ENCODE measurements around the gene SLIT3.

SLIT3 gene

DNA sequence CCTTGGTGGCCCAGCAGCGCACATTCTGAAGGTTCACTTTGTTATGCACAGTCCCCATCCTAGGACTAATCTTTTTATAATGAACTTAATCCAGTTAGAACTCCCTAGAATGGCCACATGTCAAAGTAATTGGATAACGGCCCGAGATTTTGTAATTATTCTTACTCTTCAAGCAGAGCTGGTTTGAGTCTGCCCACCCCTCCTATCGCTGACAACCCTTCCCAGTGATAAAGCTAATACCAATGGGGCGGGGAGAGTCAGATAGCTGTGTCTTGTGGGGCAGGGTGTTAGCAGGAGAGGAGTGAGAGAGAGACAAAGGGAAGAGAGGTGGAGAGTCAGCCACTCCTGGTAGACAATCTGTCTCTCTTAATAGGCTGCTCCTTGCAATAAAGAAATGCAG is 356.9 kb downstream of the SLIT3 start:
- no peak for DNase-seq

DNA sequence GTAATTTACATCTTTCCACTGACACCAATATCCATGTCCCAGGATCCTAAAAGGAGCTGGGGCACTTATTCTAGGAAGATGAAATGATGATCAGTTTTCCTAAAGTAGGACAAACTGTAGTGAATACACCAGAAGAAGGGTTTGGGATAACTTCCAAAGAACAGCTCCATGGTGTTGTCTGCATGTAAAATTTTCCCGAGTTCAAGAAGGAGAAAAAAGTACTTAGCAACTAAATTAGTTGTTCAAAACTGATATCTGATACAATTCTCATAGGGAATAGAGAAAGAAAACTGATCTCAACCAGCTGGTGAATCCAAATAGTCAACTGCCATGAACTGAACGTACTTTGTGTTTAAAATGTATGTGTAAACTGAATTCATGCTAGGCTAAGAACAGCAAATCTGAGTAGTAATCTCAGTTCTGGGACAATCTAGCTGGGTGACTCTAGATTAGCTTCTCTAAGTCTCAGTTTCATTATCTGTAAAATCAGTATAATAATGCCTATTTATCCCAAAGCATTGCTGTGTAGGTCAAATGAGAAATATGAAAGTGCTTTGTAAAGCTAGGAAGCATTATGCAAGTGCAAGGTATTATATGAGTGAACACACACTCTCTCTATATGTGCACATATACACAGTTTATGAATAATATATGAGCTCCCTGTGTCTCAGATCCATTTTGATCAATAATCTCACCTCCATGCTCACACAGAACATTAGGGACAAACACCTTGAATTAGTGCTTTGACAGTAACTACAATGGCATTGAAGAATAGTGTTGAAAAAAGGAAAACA is 357.7 kb downstream of the SLIT3 start:
- no peak for DNase-seq

DNA sequence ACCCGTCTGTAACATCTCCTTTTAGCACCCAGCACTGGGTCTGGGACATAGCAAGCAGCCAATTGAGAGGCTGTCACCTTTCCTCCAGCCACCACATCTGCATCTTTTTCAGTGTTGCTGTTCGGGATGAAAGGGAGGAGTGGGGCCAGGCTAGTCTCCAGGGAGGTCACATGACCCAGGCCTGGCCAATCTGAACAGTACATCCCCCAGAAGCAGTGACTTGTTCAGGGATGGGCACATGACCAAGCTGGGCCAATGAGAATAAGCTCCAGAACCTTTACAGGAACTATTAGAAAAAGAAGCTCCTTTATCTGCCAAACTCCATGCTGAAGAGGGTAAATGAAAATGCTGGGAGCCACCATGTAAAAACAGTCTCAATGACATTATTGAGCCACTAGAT is 359.0 kb downstream of the SLIT3 start:
- no peak for DNase-seq

DNA sequence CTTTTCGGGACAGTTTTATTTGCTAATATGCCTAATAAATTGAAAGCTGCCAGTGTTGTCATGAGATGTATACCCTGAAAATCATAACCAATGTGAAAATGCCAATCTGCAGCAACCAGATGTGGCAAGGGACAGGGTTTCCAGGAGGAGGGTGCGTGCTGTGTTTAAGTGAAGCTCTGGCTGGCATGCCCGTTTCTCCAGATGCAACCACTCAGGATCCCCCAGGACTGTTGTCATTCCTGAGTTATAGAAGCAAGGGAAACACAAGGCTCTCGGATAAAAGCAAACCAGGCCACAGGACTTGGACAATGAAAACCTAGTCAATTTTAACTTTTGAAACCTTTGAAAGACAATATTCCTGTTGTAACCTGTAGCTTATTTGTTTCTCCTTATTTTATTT is 360.2 kb downstream of the SLIT3 start:
- no peak for DNase-seq

DNA sequence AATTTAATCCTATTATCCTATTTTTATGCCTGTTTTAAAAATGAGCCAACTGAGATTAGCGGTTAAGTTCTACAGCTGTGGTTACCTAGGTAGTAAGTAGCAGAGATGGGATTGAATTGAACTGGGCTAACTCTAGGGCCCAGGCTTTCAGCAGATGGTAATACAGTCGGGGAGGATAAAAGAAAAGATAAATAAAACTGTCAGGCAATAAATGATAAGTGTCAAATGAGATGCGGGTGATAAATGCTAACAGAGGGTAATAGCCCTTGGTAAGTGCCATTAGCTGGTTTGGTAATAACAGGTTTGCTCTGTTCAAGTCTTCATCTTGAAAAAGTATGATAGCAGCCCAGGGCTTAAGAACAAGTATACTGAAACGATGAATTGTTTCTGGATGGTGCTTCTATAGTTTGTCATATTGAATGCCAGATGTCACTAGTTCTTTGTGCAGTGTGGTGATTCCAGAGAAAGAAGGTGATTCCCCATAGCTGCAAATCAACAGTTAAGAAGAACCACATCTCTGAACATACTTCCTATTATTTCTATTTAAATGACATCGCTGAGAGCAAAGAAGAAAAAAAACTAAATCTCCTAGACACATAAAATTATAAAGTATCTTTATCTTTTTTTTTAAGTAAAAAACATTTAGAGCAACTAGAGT is 360.9 kb downstream of the SLIT3 start:
- DNase-seq: no peak

- no peak for DNase-seq
Measured at GRCh38 chr5:168939156-168939800, 361.7 kb downstream of the SLIT3 start.

- DNase-seq: no peak
Measured at GRCh38 chr5:168936511-168936910, 364.4 kb downstream of the SLIT3 start.

- DNase-seq: no peak
Measured at GRCh38 chr5:168935183-168935582, 365.8 kb downstream of the SLIT3 start.

GRCh38 chr5:168934169-168934568 is 366.8 kb downstream of the SLIT3 start:
- DNase-seq: no peak

DNA sequence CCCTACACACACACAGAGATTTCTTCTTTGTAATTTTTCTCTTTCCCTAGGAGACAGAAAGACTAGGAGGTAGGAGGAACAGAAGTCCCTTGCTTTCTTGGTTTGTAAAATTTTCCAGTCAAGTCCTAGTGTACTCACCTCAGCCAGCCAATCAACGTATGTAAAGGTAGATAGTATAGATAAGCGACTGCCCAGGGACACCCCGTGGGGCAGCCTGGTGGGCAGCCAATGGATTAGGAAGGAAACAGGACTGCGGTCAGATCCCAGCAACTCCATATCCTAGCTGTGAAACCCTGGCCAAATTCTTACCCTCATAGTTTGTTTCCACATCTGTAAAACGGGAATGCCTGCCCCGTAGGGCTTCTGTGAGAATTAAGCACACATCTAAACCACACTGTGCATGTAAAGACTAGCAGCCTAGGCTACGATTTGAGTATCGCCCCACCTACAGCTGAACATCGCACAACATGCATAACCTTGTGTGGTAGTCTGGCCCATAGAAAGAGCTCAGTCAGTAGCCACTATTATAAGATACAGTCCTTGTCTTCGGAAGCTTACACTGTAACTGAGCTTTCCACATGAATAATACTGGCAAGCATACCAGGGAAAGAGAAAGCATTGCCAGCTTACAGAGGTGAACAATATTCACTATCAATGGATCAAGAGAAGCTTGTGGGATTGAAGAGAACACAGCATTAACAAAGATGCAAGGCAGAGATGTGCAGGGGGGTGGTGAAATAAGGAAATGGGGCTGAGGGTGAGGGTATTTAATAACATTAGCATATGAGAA is 368.3 kb downstream of the SLIT3 start:
- DNase-seq: no peak

- DNase-seq: no peak
Measured at GRCh38 chr5:168931638-168932345, 369.1 kb downstream of the SLIT3 start.

GRCh38 chr5:168929656-168930055 is 371.3 kb downstream of the SLIT3 start:
- no peak for DNase-seq

GRCh38 chr5:168925160-168925559 is 375.8 kb downstream of the SLIT3 start:
- no peak for DNase-seq

DNA sequence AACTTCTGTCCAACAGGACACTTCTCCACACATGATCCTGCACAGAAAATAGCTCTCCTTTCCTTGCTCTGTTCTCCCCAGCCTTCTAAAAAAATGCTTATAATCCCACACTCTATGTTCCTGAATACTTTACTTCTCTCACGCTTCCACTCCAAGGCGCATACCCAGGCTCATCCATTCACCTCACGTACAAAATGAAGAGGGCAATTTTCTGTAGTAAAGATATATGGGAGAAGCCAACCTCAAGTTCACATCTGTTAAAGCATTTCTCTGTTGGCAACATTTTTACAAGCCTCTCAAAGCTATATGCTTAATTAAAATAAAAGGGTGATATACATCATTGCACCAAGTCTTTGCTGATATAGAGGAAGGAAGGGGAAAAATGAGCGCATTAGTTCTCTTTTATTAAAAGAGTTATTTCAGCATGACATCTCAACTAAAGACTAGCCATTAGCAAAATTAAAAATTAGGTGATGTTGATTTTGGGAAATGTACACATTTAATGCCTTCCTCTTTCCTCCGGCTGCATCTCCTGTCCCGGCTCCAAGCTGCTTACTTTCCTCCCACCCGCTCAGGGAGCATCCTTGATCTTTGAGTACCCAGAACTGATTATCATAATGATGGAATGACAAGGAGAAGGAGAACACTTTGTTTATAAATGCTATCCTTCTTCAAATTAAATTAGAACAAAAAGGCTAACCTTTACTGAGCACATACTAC is 379.6 kb downstream of the SLIT3 start:
- no peak for DNase-seq

DNA sequence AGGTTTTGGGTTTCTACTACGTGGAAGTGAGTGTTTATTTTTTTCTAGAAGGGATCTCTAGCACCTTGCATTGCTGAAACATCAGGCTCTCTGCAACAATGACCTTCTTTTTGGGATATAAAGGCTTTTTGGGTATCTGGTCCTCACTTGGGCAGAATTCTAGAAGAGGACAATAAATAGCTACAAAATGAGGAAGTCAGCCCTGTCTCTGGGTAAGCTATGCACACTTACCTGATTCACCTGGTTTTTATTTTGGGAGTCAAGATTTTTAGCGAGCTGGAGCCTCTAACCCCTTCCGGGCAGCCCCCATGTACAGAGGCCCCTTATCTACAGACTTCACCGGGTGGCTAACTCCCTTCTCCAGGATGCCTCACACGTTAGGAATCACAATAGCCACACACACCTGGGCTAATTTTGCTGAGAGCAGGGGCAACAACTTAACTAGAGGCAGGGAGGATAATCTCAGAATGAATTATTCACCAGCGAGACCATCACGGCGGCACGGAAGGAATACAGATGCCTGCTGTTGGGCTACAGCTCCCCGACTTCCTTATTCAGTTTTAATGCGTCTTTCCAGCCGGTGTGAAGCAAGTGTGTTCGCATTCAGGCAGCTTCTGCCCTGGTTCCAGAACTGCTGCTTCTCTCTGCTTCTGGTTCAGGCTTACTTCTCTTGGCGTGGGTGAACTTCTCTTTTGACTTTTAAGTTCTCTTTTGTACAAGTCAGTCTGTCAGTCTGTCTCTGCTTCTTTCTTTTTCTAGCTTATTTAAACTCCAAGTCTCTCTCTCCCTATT is 380.7 kb downstream of the SLIT3 start:
- DNase-seq: no peak

DNA sequence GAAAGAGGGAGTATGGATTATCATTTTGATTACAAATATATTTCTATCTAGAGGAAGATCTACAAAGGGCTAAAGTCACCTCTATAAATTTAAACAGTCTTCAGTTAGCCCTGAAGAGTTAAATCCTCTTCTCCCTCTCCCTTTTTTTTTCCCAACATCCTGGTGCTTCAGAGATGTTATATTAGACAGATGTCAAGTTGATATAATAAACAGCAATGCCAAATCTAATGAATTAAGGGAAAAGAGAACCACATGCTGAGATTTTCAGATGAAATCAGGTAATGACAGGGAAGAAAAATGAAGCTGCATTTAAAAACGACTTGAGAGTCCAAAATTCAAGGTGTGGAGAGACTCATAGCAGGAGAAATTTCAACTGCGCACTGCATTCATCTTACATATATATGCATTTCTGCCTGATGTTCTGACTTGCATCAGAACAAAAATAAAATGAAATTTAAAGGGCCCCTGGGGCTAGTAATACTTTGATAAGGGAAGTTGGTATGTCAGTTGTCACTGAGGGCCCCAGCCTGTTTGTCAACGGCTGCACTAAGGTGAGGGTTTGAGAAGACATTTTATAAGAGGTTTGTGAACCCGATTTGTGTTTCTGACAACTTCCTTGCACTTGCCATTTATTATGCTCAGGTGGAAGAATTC is 382.9 kb downstream of the SLIT3 start:
- no peak for DNase-seq

DNA sequence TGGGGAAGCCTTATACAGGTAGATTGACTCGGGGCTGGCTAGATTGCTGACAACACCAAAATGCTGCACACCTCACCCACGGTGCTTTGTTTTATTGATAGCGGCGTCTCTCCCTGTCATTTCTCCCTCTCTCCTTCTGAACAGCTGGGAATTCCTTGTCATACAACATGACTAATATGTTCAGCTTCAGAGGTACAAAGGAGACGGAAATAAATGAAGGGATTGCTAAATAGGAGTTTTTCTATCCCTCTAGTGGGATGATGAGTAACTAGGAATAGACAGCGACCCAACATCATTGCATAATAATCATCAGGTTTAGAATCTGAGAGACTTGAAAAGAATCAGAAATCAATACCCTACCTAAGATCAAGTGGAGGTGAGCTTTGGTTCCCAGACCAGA is 384.1 kb downstream of the SLIT3 start:
- no peak for DNase-seq

DNA sequence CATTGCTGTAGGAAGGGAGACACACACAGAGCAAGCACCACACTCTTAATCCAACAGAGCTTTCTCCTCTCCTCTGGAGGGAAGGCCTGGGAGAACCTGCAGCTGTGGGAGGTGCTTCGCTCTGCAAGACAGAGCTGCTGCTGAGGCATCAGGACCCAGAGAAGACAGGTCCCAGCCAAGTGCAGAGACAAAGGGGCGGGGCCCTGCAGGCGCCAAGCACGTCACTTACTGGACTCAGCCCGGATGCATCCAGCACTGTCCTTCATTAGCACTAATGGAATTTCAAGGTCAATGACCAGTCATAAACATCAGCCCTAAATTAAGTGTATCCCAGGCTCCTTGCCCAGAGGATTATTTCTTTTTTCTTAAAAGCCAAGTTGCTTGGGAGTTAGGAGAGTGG is 384.7 kb downstream of the SLIT3 start:
- DNase-seq: no peak

DNA sequence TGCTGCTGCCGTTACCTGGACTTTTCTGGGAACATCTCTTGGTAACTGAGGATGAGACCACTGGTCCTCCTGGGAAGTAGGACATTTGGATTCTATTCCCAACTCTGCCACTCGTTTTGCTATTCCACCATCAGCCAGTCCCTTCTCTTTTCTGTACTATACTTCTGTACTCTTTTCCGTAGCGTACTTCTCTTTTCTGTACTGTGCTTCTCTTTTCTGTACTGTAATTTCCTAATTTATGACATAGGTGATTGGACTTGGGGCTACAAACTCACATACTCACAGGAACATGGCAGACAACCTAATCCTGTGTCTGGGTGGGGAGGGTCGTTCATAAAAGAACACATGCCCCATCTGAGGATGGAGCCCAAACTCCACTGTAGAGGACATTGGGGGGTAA is 386.4 kb downstream of the SLIT3 start:
- no peak for DNase-seq

GRCh38 chr5:168910874-168911273 is 390.1 kb downstream of the SLIT3 start:
- DNase-seq: no peak

GRCh38 chr5:168908207-168908606 is 392.7 kb downstream of the SLIT3 start:
- no peak for DNase-seq
